CD14-positive monocyte (primary cell): Measurements from ENCODE around the gene CD177. TPM values are rescaled to one million over a fixed set of nuclear protein-coding genes. Genes with fewer than 3 reads are reported as not detected.

Experiments used
- DNase-seq, 3 donors: peaks; one replicate each; pipeline ENCODE4 v3.0.0-alpha.2; 2011 to 2022
- H2AFZ ChIP-seq: 2 replicates; pipeline ENCODE4 v1.6.0; 2012; ENCODE audit warnings: mild to moderate bottlenecking, low read depth, low read length, inconsistent platforms; ENCODE audit not compliant: insufficient read depth, poor library complexity, severe bottlenecking
- H3K27ac ChIP-seq, 2 donors: 1 replicate in 1 of 2; 2 replicates in 1 of 2; pipeline ENCODE4 v1.5.1; 2012 to 2013; ENCODE audit warnings: low read length in 2 of 2, control low read depth in 1 of 2, inconsistent platforms in 1 of 2, low read depth in 1 of 2, mild to moderate bottlenecking in 1 of 2
- H3K27me3 ChIP-seq, 2 donors: one replicate each; pipeline versions ENCODE4 v1.6.0 to v1.6.1; 2011 to 2013; ENCODE audit warnings: low read length in 2 of 2; ENCODE audit not compliant: control insufficient read depth in 2 of 2, insufficient read depth in 2 of 2
- H3K36me3 ChIP-seq, 2 donors: replicated peaks in 1 of 2; 1 replicate in 1 of 2; 2 replicates in 1 of 2; pipeline versions ENCODE4 v1.5.1 to v1.6.1; 2012 to 2013; ENCODE audit warnings: low read length in 2 of 2, control low read depth in 1 of 2, inconsistent platforms in 1 of 2, mild to moderate bottlenecking in 1 of 2; ENCODE audit not compliant: insufficient read depth in 2 of 2, control insufficient read depth in 1 of 2
- H3K4me1 ChIP-seq, 2 donors: 1 replicate in 1 of 2; 2 replicates in 1 of 2; pipeline versions ENCODE4 v1.5.1 to v1.6.1; 2012 to 2013; ENCODE audit warnings: low read length in 2 of 2, control low read depth in 1 of 2, inconsistent platforms in 1 of 2, mild to moderate bottlenecking in 1 of 2, moderate library complexity in 1 of 2; ENCODE audit not compliant: insufficient read depth in 2 of 2, control insufficient read depth in 1 of 2
- H3K4me2 ChIP-seq: replicated peaks from 2 replicates; pipeline ENCODE3; 2012; ENCODE audit warnings: low read length, moderate library complexity, mild to moderate bottlenecking; ENCODE audit not compliant: poor library complexity, severe bottlenecking; ENCODE audit errors: extremely low read depth
- H3K4me3 ChIP-seq, 3 experiments: fragments of 200-600 bp in 1 of 3; sonication (generic) in 1 of 3; replicated peaks in 1 of 3; 1 replicate in 2 of 3; 2 replicates in 1 of 3; pipeline ENCODE4 v1.5.1; 2011 to 2013; ENCODE audit warnings: low read length in 3 of 3, mild to moderate bottlenecking in 3 of 3, control low read depth in 2 of 3, low read depth in 2 of 3, inconsistent platforms in 1 of 3, moderate library complexity in 1 of 3
- H3K79me2 ChIP-seq: 2 replicates; pipeline ENCODE4 v1.6.0; 2012; ENCODE audit warnings: mild to moderate bottlenecking, control low read depth, inconsistent platforms, low read length, moderate library complexity; ENCODE audit not compliant: insufficient read depth
- H3K9ac ChIP-seq: 2 replicates; pipeline ENCODE4 v1.6.0; 2017; ENCODE audit warnings: low read length, mild to moderate bottlenecking; ENCODE audit not compliant: insufficient read depth, poor library complexity, severe bottlenecking
- H3K9me3 ChIP-seq, 2 donors: replicated peaks in 1 of 2; 1 replicate in 1 of 2; 2 replicates in 1 of 2; pipeline versions ENCODE4 v1.5.1 to v1.6.1; 2012 to 2013; ENCODE audit warnings: low read length in 2 of 2, control low read depth in 1 of 2; ENCODE audit not compliant: control insufficient read depth in 1 of 2, insufficient read depth in 1 of 2
- H4K20me1 ChIP-seq: 2 replicates; pipeline ENCODE4 v1.6.0; 2012; ENCODE audit warnings: mild to moderate bottlenecking, low read length, control low read depth, moderate library complexity; ENCODE audit not compliant: insufficient read depth
- H3K27ac Mint-ChIP-seq, 7 donors: one replicate each; pipeline ENCODE4 v1.8.0; 2020; ENCODE audit warnings: mild to moderate bottlenecking in 7 of 7, mixed read lengths in 7 of 7, moderate library complexity in 6 of 7, inconsistent platforms in 2 of 7
- H3K27me3 Mint-ChIP-seq, 3 donors: one replicate each; pipeline ENCODE4 v1.8.0; 2021 to 2022; ENCODE audit warnings: low read depth in 3 of 3, mild to moderate bottlenecking in 3 of 3, mixed read lengths in 3 of 3, moderate library complexity in 3 of 3, inconsistent platforms in 1 of 3
- H3K36me3 Mint-ChIP-seq, 2 donors: one replicate each; pipeline ENCODE4 v1.8.0; 2020; ENCODE audit warnings: mixed read lengths in 2 of 2, inconsistent platforms in 1 of 2, mild to moderate bottlenecking in 1 of 2
- H3K4me1 Mint-ChIP-seq: one replicate; pipeline ENCODE4 v1.8.0; 2020; ENCODE audit warnings: mild to moderate bottlenecking, mixed read lengths
- H3K4me3 Mint-ChIP-seq, 2 donors: one replicate each; pipeline ENCODE4 v1.8.0; 2020; ENCODE audit warnings: mild to moderate bottlenecking in 2 of 2, mixed read lengths in 2 of 2, moderate library complexity in 1 of 2
- H3K9me3 Mint-ChIP-seq, 7 donors: one replicate each; pipeline ENCODE4 v1.8.0; 2020 to 2022; ENCODE audit warnings: mixed read lengths in 7 of 7, mild to moderate bottlenecking in 6 of 7, moderate library complexity in 6 of 7, inconsistent platforms in 2 of 7
- CTCF ChIP-seq: fragments of 200-600 bp; IDR thresholded peaks from one replicate; pipeline ENCODE4 v1.8.0; 2022; ENCODE audit warnings: antibody characterized with exemption, mild to moderate bottlenecking
- WGBS: methylation state at CpG from one replicate; pipeline ENCODE4 v1.1.5; 2013; ENCODE audit warnings: missing lambda C conversion rate; ENCODE audit not compliant: insufficient coverage; 5-methylcytosine and 5-hydroxymethylcytosine counted together
- intact Hi-C, 2 donors: fragments of 100-400 bp; cut with micrococcal nuclease; formaldehyde crosslinking; loops; one replicate each; pipeline versions ENCODE4 v1.15.0 to v1.15.1; 2023
- polyA plus RNA-seq, 3 donors: library from polyadenylated mRNA; depleted of rRNA in 1 of 3; unstranded in 2 of 3; stranded (reverse) in 1 of 3; fragments of 300-500 nt in 2 of 3; fragments of >200 nt in 1 of 3; fragmentation: Illumina TruSeq in 2 of 3; gene quantifications; 1 replicate in 2 of 3; 2 replicates in 1 of 3; pipeline ENCODE4 v1.2.3, GENCODE V29; 2012 to 2021

Gene CD177
- polyA plus RNA-seq, 3 donors, result not detected

DNA sequence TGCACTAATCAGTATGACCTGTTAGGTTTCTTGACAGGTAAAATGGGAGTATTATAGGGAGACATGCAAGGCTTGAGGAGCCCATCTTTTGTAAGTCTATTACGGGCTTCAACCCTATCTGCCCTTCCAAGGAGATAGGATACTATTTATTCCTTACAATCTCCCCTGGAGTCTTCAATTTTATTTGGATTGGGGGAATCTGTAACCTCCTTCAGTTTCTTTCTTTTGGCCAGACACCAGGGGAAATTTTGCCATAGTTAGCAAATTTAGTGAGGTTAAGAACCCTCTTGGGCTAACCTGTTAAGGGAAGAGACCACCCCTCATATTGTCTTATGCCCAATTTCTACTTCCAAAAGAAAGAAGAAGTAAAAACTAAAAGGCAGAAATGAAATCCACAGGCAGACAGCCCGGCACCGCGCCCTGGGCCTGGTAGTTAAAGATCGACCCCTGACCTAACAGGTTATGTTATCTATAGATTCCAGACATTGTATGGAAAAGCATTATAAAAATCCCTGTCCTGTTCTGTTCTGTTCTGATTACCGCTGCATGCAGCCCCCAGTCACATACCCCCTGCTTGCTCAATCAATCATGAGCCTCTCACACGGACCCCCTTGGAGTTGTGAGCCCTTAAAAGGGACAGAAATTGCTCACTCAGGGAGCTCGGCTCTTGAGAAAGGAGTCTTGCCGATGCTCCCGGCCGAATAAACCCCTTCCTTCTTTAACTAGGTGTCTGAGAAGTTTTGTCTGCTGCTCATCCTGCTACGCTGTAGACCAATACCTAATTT lies 39.6 kb upstream of the CD177 start:
- Histone ChIP-seq H3K27ac (no peak overlapping the region), H3K9ac (no peak overlapping the region), H3K4me1 (no peaks in the 10 kb centered on the region), H2AFZ (no peak overlapping the region), H3K79me2 (no peaks in the 10 kb centered on the region), H3K4me3 (no peak overlapping the region), H3K9me3 (peaks cover 10% of the 10 kb centered on the region in 2 donors), H3K4me2 (no peak overlapping the region), H4K20me1 (no peaks in the 10 kb centered on the region), H3K27me3 (no peaks in the 10 kb centered on the region), H3K36me3 (no peaks in the 10 kb centered on the region)
- WGBS, result no CpG with 5 or more reads among the region's 12 CpGs
- H3K27me3 Mint-ChIP-seq, result peaks cover 0 to 2% (median 0%) of the 10 kb centered on the region in 3 donors
- peaks cover 4 to 18% (median 8%) of the 10 kb centered on the region in 7 donors for H3K9me3 Mint-ChIP-seq
- no peak overlapping the region for H3K4me3 Mint-ChIP-seq
- no peak overlapping the region for H3K27ac Mint-ChIP-seq
- no peak for DNase-seq
- intact Hi-C loops, result no loop called here
- peaks cover 1% of the 10 kb centered on the region for H3K4me1 Mint-ChIP-seq
- no peaks in the 10 kb centered on the region for H3K36me3 Mint-ChIP-seq
- TF ChIP-seq CTCF, result no peak

GRCh38 chr19:43315851-43316250 lies 37.6 kb upstream of the CD177 start:
- Histone ChIP-seq H3K4me1 (no peaks in the 10 kb centered on the region), H3K27ac (no peak overlapping the region), H3K79me2 (no peaks in the 10 kb centered on the region), H3K4me2 (no peak overlapping the region), H3K4me3 (no peak overlapping the region), H3K27me3 (no peaks in the 10 kb centered on the region), H3K36me3 (no peaks in the 10 kb centered on the region), H3K9ac (no peak overlapping the region), H2AFZ (no peak overlapping the region), H4K20me1 (no peaks in the 10 kb centered on the region), H3K9me3 (peaks cover 4 to 7% of the 10 kb centered on the region in 2 donors)
- DNase-seq, result no peak
- Mint-ChIP-seq H3K9me3 (peaks cover 4 to 18% (median 7%) of the 10 kb centered on the region in 7 donors), H3K4me3 (no peak overlapping the region), H3K27ac (no peak overlapping the region), H3K36me3 (no peaks in the 10 kb centered on the region), H3K27me3 (peaks cover 0 to 2% (median 2%) of the 10 kb centered on the region in 3 donors), H3K4me1 (peaks cover 1% of the 10 kb centered on the region)
- 98% methylated on average over 14 of the region's 15 CpGs for WGBS
- TF ChIP-seq CTCF, result no peak
- intact Hi-C loops, result no loop called here
